ENCODE measurements around the gene KLK1.

KLK1 gene

GRCh38 chr19:50836543-50837195, 13.1 kb upstream of the KLK1 start:
- no peak for DNase-seq (ENCODE audit: low read depth in 2 of 2)

GRCh38 chr19:50835785-50836542, 12.4 kb upstream of the KLK1 start:
- peak; percentile 62 to 68 for DNase-seq (ENCODE audit: low read depth in 2 of 2)

GRCh38 chr19:50835103-50835784, 11.7 kb upstream of the KLK1 start:
- DNase-seq (ENCODE audit: low read depth in 2 of 2): no peak

GRCh38 chr19:50833802-50834167, 10.2 kb upstream of the KLK1 start:
- DNase-seq (ENCODE audit: low read depth in 2 of 2): no peak

GRCh38 chr19:50833117-50833801, 9.7 kb upstream of the KLK1 start, which contains the start of gene KLK15:
KLK15 (minus strand) TSS chr19:50833574; CDS start chr19:50831492, 2,082 bp downstream.
- no peak for DNase-seq (ENCODE audit: low read depth in 2 of 2)

- no peak for DNase-seq (ENCODE audit: low read depth in 2 of 2)
Observed at GRCh38 chr19:50832666-50833065, 9.1 kb upstream of the KLK1 start.

- no peak for DNase-seq (ENCODE audit: low read depth in 2 of 2)
Observed at GRCh38 chr19:50831026-50831396, 7.4 kb upstream of the KLK1 start.

GRCh38 chr19:50830266-50831025, 6.9 kb upstream of the KLK1 start:
- DNase-seq (ENCODE audit: low read depth in 2 of 2): no peak

GRCh38 chr19:50829801-50830200, 6.2 kb upstream of the KLK1 start:
- DNase-seq (ENCODE audit: low read depth in 2 of 2): no peak

- DNase-seq (ENCODE audit: low read depth in 2 of 2): no peak
Observed at GRCh38 chr19:50827476-50827875, 3.9 kb upstream of the KLK1 start.

- DNase-seq (ENCODE audit: low read depth in 2 of 2): no peak
Observed at GRCh38 chr19:50826492-50827240, 3.1 kb upstream of the KLK1 start.

- DNase-seq (ENCODE audit: low read depth in 2 of 2): no peak
Observed at GRCh38 chr19:50822661-50823208, 852 bp downstream of the KLK1 start.

- no peak for DNase-seq (ENCODE audit: low read depth in 2 of 2)
Observed at GRCh38 chr19:50821622-50822021, 2.0 kb downstream of the KLK1 start.

- no peak for DNase-seq (ENCODE audit: low read depth in 2 of 2)
Observed at GRCh38 chr19:50821248-50821612, 2.4 kb downstream of the KLK1 start.

- DNase-seq (ENCODE audit: low read depth in 2 of 2): no peak
Observed at GRCh38 chr19:50820549-50821247, 2.9 kb downstream of the KLK1 start.

- no peak for DNase-seq (ENCODE audit: low read depth in 2 of 2)
Observed at GRCh38 chr19:50820086-50820485, 3.5 kb downstream of the KLK1 start.

- DNase-seq (ENCODE audit: low read depth in 2 of 2): no peak
Observed at GRCh38 chr19:50819636-50820035, 4.0 kb downstream of the KLK1 start.

- no peak for DNase-seq (ENCODE audit: low read depth in 2 of 2)
Observed at GRCh38 chr19:50818859-50819472, 4.6 kb downstream of the KLK1 start.

Data from stimulated activated CD8-positive, alpha-beta memory T cell treated with anti-CD3 and anti-CD28 coated beads, Interleukin-2, amount 100 ng/mL, for 48 hours (primary cell).